HepG2 (cell line): ENCODE data around the gene MT1M. TPM values are rescaled to one million over a fixed set of nuclear protein-coding genes. Genes with fewer than 3 reads are reported as not detected.

Source experiments
- CAMTA2 ChIP-seq: sonication (generic); formaldehyde crosslinking; IDR thresholded peaks from 2 replicates; pipeline ENCODE4 v1.4.0; 2020; ENCODE audit warnings: mild to moderate bottlenecking, missing genetic modification reagents, borderline replicate concordance
- GZF1 ChIP-seq: sonication (generic); formaldehyde crosslinking; IDR thresholded peaks from 2 replicates; pipeline ENCODE4 v1.5.1; 2020; ENCODE audit warnings: mild to moderate bottlenecking, missing genetic modification reagents
- PRDM15 ChIP-seq: sonication (generic); formaldehyde crosslinking; IDR thresholded peaks from 2 replicates; pipeline ENCODE4 v1.4.0; 2020; ENCODE audit warnings: missing genetic modification reagents
- SKIL ChIP-seq: sonication (generic); formaldehyde crosslinking; IDR thresholded peaks from 2 replicates; pipeline ENCODE4 v1.8.0; 2022; ENCODE audit warnings: missing genetic modification reagents, mild to moderate bottlenecking, moderate library complexity, borderline replicate concordance
- ZC3H13 ChIP-seq: sonication (generic); formaldehyde crosslinking; IDR thresholded peaks from 2 replicates; pipeline ENCODE4 v1.8.1; 2023; ENCODE audit warnings: mild to moderate bottlenecking, missing genetic modification reagents, moderate library complexity
- ZFP36L1 ChIP-seq: sonication (generic); formaldehyde crosslinking; IDR thresholded peaks from 2 replicates; pipeline ENCODE4 v1.8.0; 2022; ENCODE audit warnings: mild to moderate bottlenecking, missing genetic modification reagents, moderate library complexity
- ZNF512B ChIP-seq: sonication (generic); formaldehyde crosslinking; IDR thresholded peaks from 2 replicates; pipeline ENCODE4 v1.5.1; 2020; ENCODE audit warnings: missing genetic modification reagents, mild to moderate bottlenecking, borderline replicate concordance
- ZNF556 ChIP-seq: sonication (generic); formaldehyde crosslinking; IDR thresholded peaks from 2 replicates; pipeline ENCODE4 v1.4.0; 2020; ENCODE audit warnings: mild to moderate bottlenecking, missing genetic modification reagents, borderline replicate concordance
- ZNF574 ChIP-seq: sonication (generic); formaldehyde crosslinking; IDR thresholded peaks from 2 replicates; pipeline ENCODE4 v1.4.0; 2020; ENCODE audit warnings: missing genetic modification reagents
- ZNF687 ChIP-seq: sonication (generic); formaldehyde crosslinking; IDR thresholded peaks from 2 replicates; pipeline ENCODE4 v1.5.1; 2020; ENCODE audit warnings: mild to moderate bottlenecking, missing genetic modification reagents, moderate library complexity
- polyA plus RNA-seq, 8 experiments: library from polyadenylated mRNA; depleted of rRNA in 3 of 8; stranded (reverse) in 7 of 8; unstranded in 1 of 8; fragments of >200 nt; fragmentation: Illumina TruSeq in 4 of 8; extraction: Trizol in 4 of 8; gene quantifications; 2 replicates each; pipeline versions ENCODE4 v1.2.1 to v1.2.3, GENCODE V29; 2011 to 2016; ENCODE audit warnings: low read depth in 4 of 8, missing spikeins in 1 of 8, mixed read lengths in 1 of 8; ENCODE audit not compliant: insufficient read depth in 1 of 8
- total RNA-seq, 5 experiments: library from RNA; depleted of rRNA; stranded (reverse); fragments of >200 nt; fragmentation: Illumina TruSeq; extraction: Trizol; gene quantifications; 2 replicates each; pipeline ENCODE4 v1.2.3, GENCODE V29; 2016; ENCODE audit warnings: low read depth in 1 of 5

The MT1M gene
- total and polyA plus RNA-seq, 2 of the 13 experiments (the other 11 are each of a cell fraction or from before 2014, with no cell fraction given): 4.6 TPM; not detected in 1

GRCh38 chr16:56657555-56658326 is 25.3 kb downstream of the MT1M start, which contains the start of gene MT1F (continued):
- TF ChIP-seq ZNF574 (peak; percentile 68), ZFP36L1 (CRISPR knock-in tag) (no peak), ZNF556 (CRISPR knock-in tag) (no peak), PRDM15 (CRISPR knock-in tag) (no peak), ZC3H13 (peak; percentile 62; the same call in 1 of the 2 replicates), CAMTA2 (CRISPR knock-in tag) (0 out of 2 replicates have a peak, but pooled peaks have one; percentile 70), GZF1 (CRISPR knock-in tag) (no peak; the same call in 1 of the 2 replicates), ZNF687 (CRISPR knock-in tag) (peak; percentile 68), ZNF512B (CRISPR knock-in tag) (peak; percentile 48; the same call in 1 of the 2 replicates), SKIL (CRISPR knock-in tag) (no peak)
